Measurements from ENCODE around the gene TWIST2. TPM values are rescaled to one million over a fixed set of nuclear protein-coding genes. Genes with fewer than 3 reads are reported as not detected.
A peak's percentile ranks its signal among the peaks of the same experiment; 100 is the strongest.

Gene TWIST2
- total and polyA plus RNA-seq, 9 donors, result 14.2 to 104 (median 32.7) TPM

DNA sequence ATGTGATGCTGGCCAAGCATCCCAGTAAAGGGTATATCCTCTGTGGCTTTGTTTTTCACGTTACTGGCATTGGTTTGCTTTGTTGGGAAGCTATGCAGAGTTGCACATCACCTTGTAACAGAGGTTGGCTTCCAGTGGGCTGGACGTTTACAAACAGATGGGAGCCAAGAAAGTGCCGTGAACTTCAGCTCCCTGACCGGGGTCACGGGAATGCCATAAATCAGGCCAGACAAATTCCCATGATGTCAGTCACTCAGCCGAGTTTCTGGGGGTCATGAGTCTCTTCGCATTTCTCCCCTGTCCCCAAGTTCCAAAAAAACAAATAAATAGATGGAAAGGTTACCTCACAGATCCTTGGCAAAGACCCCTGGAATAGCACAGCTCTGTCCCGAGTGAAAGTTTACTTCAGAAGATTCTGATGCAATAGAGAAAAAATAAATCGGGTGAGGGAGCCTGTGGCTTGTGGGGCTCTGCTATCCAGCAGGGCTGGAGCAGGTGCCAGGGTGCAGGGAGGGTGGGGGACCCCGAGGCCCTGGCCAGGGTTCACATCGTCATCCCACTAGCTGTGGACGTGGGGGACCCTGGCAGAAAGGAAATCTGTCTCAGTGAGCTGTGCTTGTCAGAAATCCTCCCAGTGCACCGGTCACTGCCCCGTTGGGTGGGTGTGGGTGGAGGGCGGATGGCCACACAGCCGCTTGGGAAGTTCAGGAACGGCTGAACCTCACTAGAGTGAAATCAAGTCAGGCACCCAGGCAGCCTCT lies 27.8 kb downstream of the TWIST2 start:
- Histone ChIP-seq H3K9me3 (no peaks in the 10 kb centered on the region), H3K4me1 (ENCODE audit: insufficient read depth) (peaks cover 6% of the 10 kb centered on the region), H3K27me3 (no peaks in the 10 kb centered on the region), H3K4me3 (no peak overlapping the region), H3K27ac (no peak overlapping the region), H3K36me3 (no peaks in the 10 kb centered on the region)
- WGBS, 3 donors, result 76 to 82% (median 79%) methylated on average over 17 of the region's 17 CpGs
- TF ChIP-seq, protein P1, sequence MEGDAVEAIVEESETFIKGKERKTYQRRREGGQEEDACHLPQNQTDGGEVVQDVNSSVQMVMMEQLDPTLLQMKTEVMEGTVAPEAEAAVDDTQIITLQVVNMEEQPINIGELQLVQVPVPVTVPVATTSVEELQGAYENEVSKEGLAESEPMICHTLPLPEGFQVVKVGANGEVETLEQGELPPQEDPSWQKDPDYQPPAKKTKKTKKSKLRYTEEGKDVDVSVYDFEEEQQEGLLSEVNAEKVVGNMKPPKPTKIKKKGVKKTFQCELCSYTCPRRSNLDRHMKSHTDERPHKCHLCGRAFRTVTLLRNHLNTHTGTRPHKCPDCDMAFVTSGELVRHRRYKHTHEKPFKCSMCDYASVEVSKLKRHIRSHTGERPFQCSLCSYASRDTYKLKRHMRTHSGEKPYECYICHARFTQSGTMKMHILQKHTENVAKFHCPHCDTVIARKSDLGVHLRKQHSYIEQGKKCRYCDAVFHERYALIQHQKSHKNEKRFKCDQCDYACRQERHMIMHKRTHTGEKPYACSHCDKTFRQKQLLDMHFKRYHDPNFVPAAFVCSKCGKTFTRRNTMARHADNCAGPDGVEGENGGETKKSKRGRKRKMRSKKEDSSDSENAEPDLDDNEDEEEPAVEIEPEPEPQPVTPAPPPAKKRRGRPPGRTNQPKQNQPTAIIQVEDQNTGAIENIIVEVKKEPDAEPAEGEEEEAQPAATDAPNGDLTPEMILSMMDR (IDR thresholded peaks at IDR 0.05), result no peak
- TF ChIP-seq POLR2A (IDR thresholded peaks at IDR 0.05) (no peak), EP300 (IDR thresholded peaks at IDR 0.05) (no peak)
- intact Hi-C loops (cut with DNase I), result no loop called here
- peak in 1 of 5 donors; percentile 14 for DNase-seq

- WGBS, 3 donors, result 91 to 98% (median 97%) methylated on average over 3 of the region's 3 CpGs
- peaks cover 6% of the 10 kb centered on the region for H3K4me1 ChIP-seq (ENCODE audit: insufficient read depth)
- H3K36me3 ChIP-seq, result no peaks in the 10 kb centered on the region
- no peaks in the 10 kb centered on the region for H3K27me3 ChIP-seq
- no peaks in the 10 kb centered on the region for H3K9me3 ChIP-seq
- no peak for TF ChIP-seq EP300 (IDR thresholded peaks at IDR 0.05)
- TF ChIP-seq, protein P1 (IDR thresholded peaks at IDR 0.05), result no peak
- no peak for TF ChIP-seq POLR2A (IDR thresholded peaks at IDR 0.05)
- no peak overlapping the region for H3K27ac ChIP-seq
- intact Hi-C loops (cut with DNase I), result no loop called here
- no peak overlapping the region for H3K4me3 ChIP-seq
- DNase-seq, result no peak
These were observed 28.3 kb downstream of the TWIST2 start for GRCh38 chr2:238876232-238876630.

DNA sequence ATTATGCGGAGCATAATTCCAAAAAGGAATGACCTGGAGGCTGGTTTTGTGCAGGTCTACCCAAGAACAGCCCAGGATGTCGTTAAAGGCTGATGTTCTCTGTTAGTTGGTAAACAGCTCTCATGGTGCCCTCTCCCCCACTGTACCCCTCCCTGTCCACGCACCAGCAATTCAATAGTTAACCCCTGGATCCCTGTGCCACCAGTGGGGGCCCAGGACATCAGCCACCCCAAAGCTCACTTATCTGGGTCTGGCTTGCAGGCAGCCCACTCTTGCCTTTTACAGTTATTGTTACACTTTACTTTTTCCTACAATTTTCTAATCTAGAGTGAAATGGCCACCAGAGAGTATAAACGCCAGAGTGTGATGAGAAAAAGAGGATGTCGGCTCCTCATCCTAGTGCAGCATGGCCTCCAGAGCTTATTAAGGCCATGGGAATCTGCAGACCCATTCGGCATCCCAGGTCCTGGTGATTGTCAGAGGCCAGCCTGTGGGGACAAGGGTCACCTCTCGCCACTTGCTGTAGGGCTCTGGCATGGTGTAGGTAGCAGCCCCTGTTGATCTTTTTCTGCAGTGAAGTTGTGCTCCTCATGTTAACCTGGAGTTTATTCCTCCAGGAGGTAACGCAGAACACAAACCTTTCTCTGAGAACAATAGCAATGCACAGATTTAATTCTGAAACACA lies 30.3 kb downstream of the TWIST2 start:
- Histone ChIP-seq H3K4me1 (ENCODE audit: insufficient read depth) (peaks cover 5% of the 10 kb centered on the region), H3K4me3 (no peak overlapping the region), H3K27ac (no peak overlapping the region), H3K36me3 (no peaks in the 10 kb centered on the region), H3K27me3 (no peaks in the 10 kb centered on the region), H3K9me3 (no peaks in the 10 kb centered on the region)
- TF ChIP-seq POLR2A (IDR thresholded peaks at IDR 0.05) (no peak), EP300 (IDR thresholded peaks at IDR 0.05) (no peak)
- TF ChIP-seq, protein P1 (IDR thresholded peaks at IDR 0.05), result no peak
- intact Hi-C loops (cut with DNase I), result no loop called here
- 86 to 88% (median 88%) methylated on average over 8 of the region's 8 CpGs for WGBS, 3 donors
- DNase-seq, result peak in 2 of 5 donors; percentile 7 to 14

DNA sequence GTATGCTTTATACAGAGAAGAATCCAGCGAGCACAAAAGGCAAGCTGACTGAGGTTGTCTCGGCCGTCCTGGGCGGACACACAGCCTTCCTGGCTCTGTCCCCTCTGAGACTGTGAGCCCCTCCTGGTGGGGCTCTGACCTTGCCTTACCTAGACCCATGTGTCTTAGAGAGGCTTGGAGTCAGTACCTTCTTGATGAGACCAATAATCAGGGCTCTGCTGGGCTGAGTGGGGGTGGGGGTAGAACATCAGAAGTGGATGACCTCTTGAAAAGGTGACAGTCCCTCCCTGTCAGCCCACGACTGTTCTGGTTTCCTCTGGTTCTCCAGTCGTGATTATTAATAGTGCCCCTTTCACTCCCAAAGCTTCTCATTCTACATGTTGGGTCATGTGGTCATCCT lies 31.2 kb downstream of the TWIST2 start:
- WGBS, 3 donors, result 79 to 86% (median 83%) methylated on average over 6 of the region's 6 CpGs
- H3K36me3 ChIP-seq, result no peaks in the 10 kb centered on the region
- TF ChIP-seq POLR2A (IDR thresholded peaks at IDR 0.05) (no peak), EP300 (IDR thresholded peaks at IDR 0.05) (no peak)
- TF ChIP-seq, protein P1 (IDR thresholded peaks at IDR 0.05), result no peak
- DNase-seq, result no peak
- H3K27ac ChIP-seq, result no peak overlapping the region
- intact Hi-C loops (cut with DNase I), result no loop called here
- peaks cover 6% of the 10 kb centered on the region for H3K4me1 ChIP-seq (ENCODE audit: insufficient read depth)
- no peaks in the 10 kb centered on the region for H3K27me3 ChIP-seq
- no peak overlapping the region for H3K4me3 ChIP-seq
- no peaks in the 10 kb centered on the region for H3K9me3 ChIP-seq
